ENCODE results near the gene LRMDA. TPM values are rescaled to one million over a fixed set of nuclear protein-coding genes. Genes with fewer than 3 reads are reported as not detected.
A peak's percentile ranks its signal among the peaks of the same experiment; 100 is the strongest.

Gene LRMDA
- total and polyA plus RNA-seq, 2 donors from 2014 or later = 23.2 to 48.6 TPM

- Histone ChIP-seq H3K27me3 (ENCODE audit: control insufficient read depth, insufficient read depth, low read length) (no peaks in the 10 kb centered on the region), H3K9me3 (ENCODE audit: control insufficient read depth in 2 of 3, insufficient read depth in 1 of 3, low read length in 3 of 3) (no peaks in the 10 kb centered on the region), H3K4me1 (ENCODE audit: control insufficient read depth in 2 of 3, insufficient read depth in 2 of 3, low read depth in 1 of 3, low read length in 3 of 3) (peaks cover 6 to 12% (median 10%) of the 10 kb centered on the region in 3 donors), H3K4me3 (ENCODE audit: low read length in 3 of 3) (no peak overlapping the region), H3K9ac (ENCODE audit: low read length in 3 of 3) (no peak overlapping the region), H3K27ac (ENCODE audit: low read depth in 2 of 2, low read length in 2 of 2) (no peak overlapping the region), H3K36me3 (ENCODE audit: control insufficient read depth in 2 of 3, insufficient read depth in 3 of 3, low read length in 3 of 3) (no peaks in the 10 kb centered on the region)
- peak in 4 of 5 donors; percentile 69 to 89 (median 82) for DNase-seq
- intact Hi-C loops (cut with DNase I) = no loop called here
- no peak for FAIRE-seq
- TF ChIP-seq CTCF (IDR thresholded peaks at IDR 0.05; ENCODE audit: borderline replicate concordance, extremely low read depth, insufficient read depth) = no peak
Observed at GRCh38 chr10:76333796-76334195, 902.4 kb downstream of the LRMDA start.

GRCh38 chr10:76334255-76334654 is 902.8 kb downstream of the LRMDA start:
- no peak overlapping the region for H3K27ac ChIP-seq (ENCODE audit: low read depth in 2 of 2, low read length in 2 of 2)
- no peak for TF ChIP-seq CTCF (IDR thresholded peaks at IDR 0.05; ENCODE audit: borderline replicate concordance, extremely low read depth, insufficient read depth)
- intact Hi-C loops (cut with DNase I) = no loop called here
- H3K4me1 ChIP-seq (ENCODE audit: control insufficient read depth in 2 of 3, insufficient read depth in 2 of 3, low read depth in 1 of 3, low read length in 3 of 3) = peaks cover 6 to 12% (median 10%) of the 10 kb centered on the region in 3 donors
- FAIRE-seq (no peak), DNase-seq (peak in 3 of 5 donors; percentile 27 to 77 (median 68))
- no peaks in the 10 kb centered on the region for H3K36me3 ChIP-seq (ENCODE audit: control insufficient read depth in 2 of 3, insufficient read depth in 3 of 3, low read length in 3 of 3)
- H3K27me3 ChIP-seq (ENCODE audit: control insufficient read depth, insufficient read depth, low read length) = no peaks in the 10 kb centered on the region
- H3K9me3 ChIP-seq (ENCODE audit: control insufficient read depth in 2 of 3, insufficient read depth in 1 of 3, low read length in 3 of 3) = no peaks in the 10 kb centered on the region
- no peak overlapping the region for H3K4me3 ChIP-seq (ENCODE audit: low read length in 3 of 3)
- no peak overlapping the region for H3K9ac ChIP-seq (ENCODE audit: low read length in 3 of 3)

GRCh38 chr10:76336213-76336963 is 905.0 kb downstream of the LRMDA start:
- Histone ChIP-seq H3K9ac (ENCODE audit: low read length in 3 of 3) (no peak overlapping the region), H3K4me3 (ENCODE audit: low read length in 3 of 3) (no peak overlapping the region), H3K27me3 (ENCODE audit: control insufficient read depth, insufficient read depth, low read length) (no peaks in the 10 kb centered on the region), H3K4me1 (ENCODE audit: control insufficient read depth in 2 of 3, insufficient read depth in 2 of 3, low read depth in 1 of 3, low read length in 3 of 3) (peaks cover 6 to 12% (median 10%) of the 10 kb centered on the region in 3 donors), H3K36me3 (ENCODE audit: control insufficient read depth in 2 of 3, insufficient read depth in 3 of 3, low read length in 3 of 3) (no peaks in the 10 kb centered on the region), H3K27ac (ENCODE audit: low read depth in 2 of 2, low read length in 2 of 2) (no peak overlapping the region), H3K9me3 (ENCODE audit: control insufficient read depth in 2 of 3, insufficient read depth in 1 of 3, low read length in 3 of 3) (no peaks in the 10 kb centered on the region)
- FAIRE-seq (no peak), DNase-seq (peak in 3 of 5 donors; percentile 35 to 73 (median 46))
- TF ChIP-seq CTCF (IDR thresholded peaks at IDR 0.05; ENCODE audit: borderline replicate concordance, extremely low read depth, insufficient read depth) = no peak
- intact Hi-C loops (cut with DNase I) = no loop called here
